Kidney (tissue), 14 donors: ENCODE data around the gene MCFD2. TPM values are rescaled to one million over a fixed set of nuclear protein-coding genes. Genes with fewer than 3 reads are reported as not detected.

Experiments
- DNase-seq, 5 donors: peaks; one replicate each; pipeline ENCODE4 v3.0.0-alpha.2; 2013 to 2020
- FAIRE-seq: peaks from 2 replicates; lab custom pipeline; 2012; peaks lifted over from hg19 to GRCh38; lab: Jason Lieb, UNC
- H3K27ac ChIP-seq, 2 donors: one replicate each; pipeline ENCODE4 v1.7.0; 2013; ENCODE audit warnings: low read depth in 2 of 2, low read length in 2 of 2, inconsistent platforms in 1 of 2
- H3K27me3 ChIP-seq: one replicate; pipeline ENCODE4 v1.7.1; 2013; ENCODE audit warnings: low read length, inconsistent platforms; ENCODE audit not compliant: control insufficient read depth, insufficient read depth
- H3K36me3 ChIP-seq, 3 donors: one replicate each; pipeline versions ENCODE4 v1.7.0 to v1.7.1; 2013; ENCODE audit warnings: low read length in 3 of 3, control low read depth in 1 of 3, inconsistent platforms in 1 of 3; ENCODE audit not compliant: insufficient read depth in 3 of 3, control insufficient read depth in 2 of 3
- H3K4me1 ChIP-seq, 3 donors: one replicate each; pipeline versions ENCODE4 v1.7.0 to v1.7.1; 2013; ENCODE audit warnings: low read length in 3 of 3, inconsistent platforms in 1 of 3, low read depth in 1 of 3; ENCODE audit not compliant: control insufficient read depth in 2 of 3, insufficient read depth in 2 of 3
- H3K4me3 ChIP-seq, 3 donors: one replicate each; pipeline versions ENCODE4 v1.7.0 to v1.8.1; 2013; ENCODE audit warnings: low read length in 3 of 3, control low read depth in 1 of 3, inconsistent platforms in 1 of 3
- H3K9ac ChIP-seq, 3 donors: one replicate each; pipeline versions ENCODE4 v1.7.0 to v1.7.1; 2013; ENCODE audit warnings: low read length in 3 of 3, control low read depth in 1 of 3, inconsistent platforms in 1 of 3
- H3K9me3 ChIP-seq, 3 donors: one replicate each; pipeline versions ENCODE4 v1.7.0 to v1.7.1; 2013; ENCODE audit warnings: low read length in 3 of 3, control low read depth in 1 of 3, inconsistent platforms in 1 of 3; ENCODE audit not compliant: control insufficient read depth in 2 of 3, insufficient read depth in 1 of 3
- CTCF ChIP-seq: IDR thresholded peaks from 3 replicates; pipeline ENCODE4 v1.5.1; 2012; ENCODE audit warnings: mild to moderate bottlenecking, moderate library complexity, borderline replicate concordance; ENCODE audit not compliant: insufficient read depth; ENCODE audit errors: extremely low read depth
- intact Hi-C: fragments of 100-400 bp; cut with DNase I; formaldehyde crosslinking; loops from one replicate; pipeline ENCODE4 v1.11.1; 2022
- polyA plus RNA-seq: library from polyadenylated mRNA; stranded (reverse); fragments of 350-450 nt; fragmentation: Illumina TruSeq; extraction: RNeasy Lipid Tissue Mini Kit (QIAGEN cat#74804); gene quantifications from one replicate; pipeline ENCODE4 v1.2.3, GENCODE V29; 2014; ENCODE audit warnings: low read depth, low replicate concordance; ENCODE audit not compliant: insufficient read depth
- total RNA-seq: library from RNA; stranded (reverse); fragmentation: NEBNext Ultra II Directional; extraction: Animal tissue kit (Norgen Biotek cat#: 25700); gene quantifications from one replicate; pipeline ENCODE4 v1.2.1, GENCODE V29; 2021
- donor health status: control.
- donor health status: control.
- donor health status: control.
- donor health status: control.
- donor health status: control.
- donor health status: DM: yes; HTN: yes; CAD: no.
- donor health status: Normal renal cell carcinoma (clear cell type).

Gene MCFD2
- total and polyA plus RNA-seq, 2 donors from 2014 or later, result 42.2 to 86.6 TPM

- Histone ChIP-seq H3K9me3 (no peaks in the 10 kb centered on the region), H3K27ac (no peak overlapping the region), H3K36me3 (peaks cover 0 to 22% (median 13%) of the 10 kb centered on the region in 3 donors), H3K27me3 (no peaks in the 10 kb centered on the region), H3K4me1 (peaks cover 0 to 13% (median 9%) of the 10 kb centered on the region in 3 donors), H3K9ac (no peak overlapping the region), H3K4me3 (no peak overlapping the region)
- FAIRE-seq, result no peak
- DNase-seq, result no peak
- intact Hi-C loops, result no loop called here
- no peak for TF ChIP-seq CTCF
Measured at GRCh38 chr2:46955764-46956163, 40.2 kb upstream of the MCFD2 start.

GRCh38 chr2:46954951-46955571 is 39.5 kb upstream of the MCFD2 start:
- H3K27ac ChIP-seq, result peak overlapping the region in 1 of 2 donors; percentile 43
- peaks cover 0 to 13% (median 13%) of the 10 kb centered on the region in 3 donors for H3K4me1 ChIP-seq
- peak overlapping the region in 1 of 3 donors; percentile 5 for H3K9ac ChIP-seq
- TF ChIP-seq CTCF, result no peak
- H3K4me3 ChIP-seq, result no peak overlapping the region
- DNase-seq (peak in 4 of 5 donors; percentile 27 to 93 (median 41)), FAIRE-seq (no peak)
- intact Hi-C loops, result no loop called here
- no peaks in the 10 kb centered on the region for H3K9me3 ChIP-seq
- no peaks in the 10 kb centered on the region for H3K27me3 ChIP-seq
- H3K36me3 ChIP-seq, result peaks cover 0 to 22% (median 13%) of the 10 kb centered on the region in 3 donors

- intact Hi-C loops, result no loop called here
- no peaks in the 10 kb centered on the region for H3K27me3 ChIP-seq
- DNase-seq (no peak), FAIRE-seq (no peak)
- H3K36me3 ChIP-seq, result peaks cover 0 to 15% (median 7%) of the 10 kb centered on the region in 3 donors
- peaks cover 0 to 16% (median 13%) of the 10 kb centered on the region in 3 donors for H3K4me1 ChIP-seq
- H3K9ac ChIP-seq, result no peak overlapping the region
- no peaks in the 10 kb centered on the region for H3K9me3 ChIP-seq
- no peak for TF ChIP-seq CTCF
- no peak overlapping the region for H3K27ac ChIP-seq
- no peak overlapping the region for H3K4me3 ChIP-seq
Measured at GRCh38 chr2:46952171-46952570, 36.6 kb upstream of the MCFD2 start.
